ACHN (cell line): ENCODE results near the gene CPT1A.

Source experiments
- DNase-seq: peaks from one replicate; pipeline ENCODE4 v3.0.0-alpha.2; 2015
- in situ Hi-C: cut with HindIII; loops from 2 replicates; pipeline ENCODE4 v1.10.0; 2017; ENCODE audit warnings: low sequenced_read_pairs, low pct_ligation_motif_present, low pct_unique_long_range_greater_than_20kb

The CPT1A gene

GRCh38 chr11:68812526-68812925 is 29.2 kb downstream of the CPT1A start:
- in situ Hi-C loops, result no loop called here

GRCh38 chr11:68810164-68810563 is 31.6 kb downstream of the CPT1A start:
- no peak for DNase-seq
- in situ Hi-C loops, result no loop called here

More at GRCh38 chr11:68812526-68812925, 29.2 kb downstream of the CPT1A start:
- no peak for DNase-seq

DNA sequence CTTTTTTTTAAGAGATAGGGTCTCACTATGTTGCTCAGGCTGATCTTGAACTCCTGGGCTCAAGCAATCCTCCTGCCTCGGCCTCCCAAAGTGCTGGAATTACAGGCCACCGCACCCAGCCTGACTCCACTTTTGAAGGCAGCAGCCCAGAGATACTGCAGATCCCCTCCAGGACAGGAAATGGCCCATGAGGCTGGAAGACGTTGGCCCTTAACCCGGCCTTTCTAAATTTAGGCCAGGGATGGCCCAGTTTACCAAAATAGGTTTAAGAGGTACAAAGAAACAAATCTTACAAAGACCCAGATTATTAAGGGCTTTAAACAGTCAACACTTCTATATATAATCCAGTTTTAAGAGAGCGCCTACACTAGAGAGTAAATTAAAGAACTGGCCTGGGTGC is 32.2 kb downstream of the CPT1A start:
- in situ Hi-C loops, result no loop called here
- DNase-seq, result no peak

DNA sequence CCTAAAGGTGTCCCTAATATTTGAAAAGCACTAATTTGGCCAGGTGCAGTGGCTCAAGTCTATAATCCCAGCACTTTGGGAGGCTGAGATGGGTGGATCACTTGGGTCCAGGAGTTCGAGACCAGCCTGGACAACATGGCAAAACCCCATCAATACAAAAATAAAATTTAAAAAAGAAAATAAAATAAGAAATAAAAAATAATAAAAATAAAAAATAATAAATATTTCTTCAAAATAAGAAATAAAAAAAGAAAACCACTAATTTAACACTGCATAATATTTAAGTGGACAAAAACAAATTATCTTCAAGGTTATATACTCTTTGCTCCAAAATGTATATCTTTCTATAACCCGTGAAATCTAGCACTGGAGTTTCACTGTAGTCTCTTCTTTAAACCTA is 32.9 kb downstream of the CPT1A start:
- in situ Hi-C loops, result no loop called here
- DNase-seq, result no peak

DNA sequence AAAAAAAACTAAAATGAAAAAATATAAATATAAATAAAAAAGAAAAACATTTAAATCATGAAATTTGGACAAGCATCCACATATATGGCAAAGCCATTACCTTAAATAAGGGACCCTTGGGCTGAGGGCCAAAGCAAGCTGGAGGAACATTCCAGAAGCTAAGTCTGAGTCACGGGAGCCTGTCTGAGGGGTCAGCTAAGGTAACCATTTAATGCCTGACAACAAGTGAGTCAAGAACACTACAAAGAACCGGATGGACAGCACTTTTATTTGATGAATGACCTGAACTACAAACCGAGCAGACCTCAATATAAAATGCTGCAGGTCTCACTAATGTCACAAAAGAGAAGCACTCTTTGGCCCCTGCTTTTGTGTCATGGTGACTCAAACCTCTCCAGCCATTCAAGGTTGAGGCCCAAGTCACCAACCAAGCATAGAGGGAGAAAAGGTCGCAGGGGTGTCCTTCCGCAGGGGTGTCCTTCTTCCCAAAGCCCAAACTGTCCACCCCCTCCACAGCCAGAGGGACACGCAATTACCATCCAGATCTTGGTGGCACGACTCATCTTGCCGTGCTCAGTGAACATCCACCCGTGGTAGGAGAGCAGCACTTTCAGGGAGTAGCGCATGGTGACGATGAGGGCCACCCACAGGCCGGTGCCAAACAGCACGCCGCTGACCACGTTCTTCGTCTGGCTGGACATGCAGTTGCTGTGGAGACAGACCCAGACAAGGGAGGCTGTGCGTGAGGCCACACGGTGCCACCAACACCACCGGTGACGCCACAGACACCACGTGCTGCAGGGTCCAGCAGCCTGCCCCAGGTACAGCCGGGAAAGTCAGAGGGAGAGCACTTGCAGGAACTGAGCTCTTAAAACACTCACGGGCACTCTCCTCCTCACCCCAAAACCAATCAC is 34.5 kb downstream of the CPT1A start:
- in situ Hi-C loops, result no loop called here
- no peak for DNase-seq

GRCh38 chr11:68804786-68805185 is 36.9 kb downstream of the CPT1A start:
- no peak for DNase-seq
- in situ Hi-C loops, result no loop called here

- DNase-seq, result no peak
- in situ Hi-C loops, result no loop called here
Measured at GRCh38 chr11:68803766-68804165, 38.0 kb downstream of the CPT1A start.

GRCh38 chr11:68798221-68798813 is 43.4 kb downstream of the CPT1A start:
- DNase-seq, result peak; percentile 5
- in situ Hi-C loops, result no loop called here

- in situ Hi-C loops, result no loop called here
- DNase-seq, result no peak
Measured at GRCh38 chr11:68796801-68797200, 44.9 kb downstream of the CPT1A start.

DNA sequence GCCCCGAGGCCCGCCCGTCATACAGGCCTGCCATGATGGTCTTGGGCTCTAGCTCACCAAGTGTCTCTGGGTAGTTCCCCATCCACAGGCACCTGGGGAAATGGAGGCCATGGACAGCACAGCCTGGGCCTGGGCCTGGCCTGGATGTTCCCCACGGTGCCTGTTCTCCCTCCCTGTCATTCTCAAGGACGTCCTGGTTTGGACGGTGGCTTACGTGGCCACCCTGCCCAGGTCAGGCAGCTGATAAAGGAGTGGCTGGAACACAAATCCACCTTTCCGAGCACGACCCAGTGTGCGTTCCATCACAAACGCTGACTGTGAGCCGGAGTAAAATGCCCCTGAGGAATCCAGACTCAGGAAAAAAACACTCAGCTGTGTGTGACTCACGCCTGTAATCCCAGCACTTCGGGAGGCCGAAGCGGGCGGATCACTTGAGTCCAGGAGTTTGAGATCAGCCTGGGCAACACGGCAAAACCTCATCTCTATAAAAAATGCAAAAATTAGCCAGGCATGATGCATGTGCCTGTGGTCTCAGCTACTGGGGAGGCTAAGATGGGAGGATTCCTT is 49.2 kb downstream of the CPT1A start:
- no peak for DNase-seq
- in situ Hi-C loops, result no loop called here

DNA sequence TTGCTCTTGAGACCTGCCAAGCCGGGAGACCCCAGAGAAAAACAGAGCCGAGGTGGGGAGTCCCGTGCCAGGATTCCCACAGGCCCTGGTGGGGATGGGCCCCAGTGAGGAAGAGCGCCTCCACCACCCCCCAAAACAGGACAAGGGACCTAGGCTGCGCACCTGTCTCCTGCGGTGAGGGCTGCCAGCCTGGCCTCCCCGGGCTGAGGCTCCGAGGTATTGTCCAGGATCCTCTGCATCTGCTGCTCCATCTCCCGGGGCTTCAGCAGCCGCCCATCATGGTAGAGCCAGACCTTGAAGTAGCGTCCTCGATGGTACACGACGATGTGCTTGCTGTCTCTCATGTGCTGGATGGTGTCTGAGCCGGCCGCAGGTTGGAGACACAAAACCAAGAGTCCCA is 57.1 kb downstream of the CPT1A start:
- in situ Hi-C loops, result no loop called here

DNA sequence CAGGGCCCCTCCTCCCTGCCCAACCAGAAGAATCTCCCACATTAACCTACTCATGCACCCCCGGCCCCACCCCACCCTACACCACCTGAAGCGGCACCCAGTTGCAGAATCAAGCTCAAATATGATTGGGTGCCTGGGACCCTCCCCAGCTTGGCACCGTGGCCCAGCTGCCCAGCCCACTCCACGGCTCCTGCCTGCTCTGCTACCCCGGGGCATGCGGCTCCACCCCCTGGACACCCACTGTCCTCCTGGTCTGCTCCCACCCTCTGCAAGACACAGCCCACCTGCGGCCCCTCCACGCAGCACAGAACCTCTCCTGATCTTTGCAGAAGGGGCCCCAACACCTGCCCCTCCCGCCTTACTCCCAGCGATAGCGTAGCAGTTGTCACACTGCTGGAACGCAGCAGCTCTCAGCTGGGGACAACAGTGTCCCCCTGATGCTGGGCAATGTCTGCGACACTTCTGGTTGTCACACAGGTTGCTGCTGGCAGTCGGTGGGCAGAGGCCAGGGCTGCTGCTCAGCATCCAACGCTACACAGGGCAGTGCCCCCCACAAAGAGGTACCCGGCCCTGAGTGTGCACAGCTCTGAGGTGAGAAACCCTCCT is 58.4 kb downstream of the CPT1A start:
- DNase-seq, result no peak
- in situ Hi-C loops, result no loop called here

More for the DNA sequence above, 57.1 kb downstream of the CPT1A start:
- DNase-seq, result no peak

GRCh38 chr11:68782711-68783110 is 59.0 kb downstream of the CPT1A start:
- in situ Hi-C loops, result no loop called here
- no peak for DNase-seq

DNA sequence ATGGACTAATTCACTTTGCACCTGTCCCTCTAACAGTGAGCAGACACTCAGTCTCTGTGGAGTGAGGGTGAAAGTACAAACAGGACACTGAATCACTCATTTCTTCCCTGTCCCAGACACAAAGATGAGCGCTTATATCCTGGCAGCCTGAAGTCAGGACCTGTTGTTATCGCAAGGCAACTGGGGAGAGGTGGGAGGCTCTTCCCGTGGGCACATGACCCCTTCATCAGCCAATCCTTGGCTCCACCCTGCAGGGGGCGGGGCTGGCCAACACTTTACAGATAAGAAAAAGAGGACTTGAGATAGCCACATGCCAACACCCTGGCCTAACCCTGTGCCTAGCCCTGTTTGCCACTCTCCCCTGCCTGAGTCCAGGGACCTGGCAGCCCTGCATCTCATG is 60.9 kb downstream of the CPT1A start:
- in situ Hi-C loops, result no loop called here
- no peak for DNase-seq

DNA sequence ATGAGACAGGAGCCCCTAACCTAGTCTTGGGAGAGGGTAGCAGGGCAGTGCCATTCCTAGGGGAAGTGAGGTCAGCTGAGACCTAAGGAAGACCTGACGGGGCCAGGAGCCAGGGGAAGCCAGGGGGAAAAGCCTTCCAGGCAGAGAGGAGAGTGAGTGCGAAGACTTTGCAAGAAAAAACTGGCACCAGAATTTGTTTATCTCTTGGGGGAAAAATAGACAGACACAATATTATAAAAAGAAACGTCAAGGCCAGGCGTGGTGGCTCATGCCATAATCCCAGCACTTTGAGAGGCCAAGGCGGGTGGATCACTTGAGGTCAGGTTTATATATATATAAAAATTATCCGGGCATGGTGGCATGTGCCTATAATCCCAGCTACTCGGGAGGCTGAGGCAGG is 63.5 kb downstream of the CPT1A start:
- DNase-seq, result no peak
- in situ Hi-C loops, result no loop called here

- no peak for DNase-seq
- in situ Hi-C loops, result no loop called here
Measured at GRCh38 chr11:68776442-68777235, 65.1 kb downstream of the CPT1A start.

DNA sequence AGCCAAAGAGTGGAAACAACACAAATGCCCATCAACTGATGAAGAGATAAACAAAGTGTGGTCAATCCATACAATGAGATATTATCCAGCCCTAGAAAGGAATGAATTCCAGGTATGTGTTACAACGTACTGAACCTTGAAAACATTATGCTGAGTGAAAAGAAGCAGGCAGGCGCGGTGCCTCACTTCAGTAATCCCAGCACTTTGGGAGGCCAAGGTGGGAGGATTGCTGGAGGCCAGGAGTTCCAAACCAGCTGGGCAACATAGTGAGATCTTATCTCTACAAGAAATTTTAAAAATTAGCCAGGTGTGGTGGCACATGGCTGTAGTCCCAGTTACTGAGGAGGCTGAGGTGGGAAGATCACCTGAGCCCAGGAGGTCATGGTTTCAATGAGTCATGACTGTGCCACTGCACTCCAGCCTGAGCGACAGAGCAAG is 65.7 kb downstream of the CPT1A start:
- in situ Hi-C loops, result no loop called here

DNA sequence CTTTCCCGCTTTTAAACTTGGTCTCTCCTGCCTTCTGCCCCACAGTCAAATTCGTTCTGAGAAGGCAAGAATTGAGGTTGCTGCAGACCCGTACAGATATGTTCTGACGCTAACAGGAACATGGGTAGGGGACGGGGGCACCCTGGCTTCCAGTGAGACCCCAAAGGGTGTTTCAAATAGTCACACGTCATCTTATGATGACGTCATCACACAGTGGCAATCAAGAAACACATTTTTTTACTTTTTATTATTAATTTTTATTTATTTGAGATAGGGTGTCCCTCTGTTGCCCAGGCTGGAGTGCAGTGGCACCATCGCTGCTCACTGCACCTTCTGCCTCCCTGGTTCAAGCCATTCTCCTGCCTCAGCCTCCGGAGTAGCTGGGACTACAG is 67.5 kb downstream of the CPT1A start:
- no peak for DNase-seq
- in situ Hi-C loops, result no loop called here

More for the DNA sequence above, 65.7 kb downstream of the CPT1A start:
- DNase-seq, result no peak
